ENCODE measurements around the gene CSRNP3.

The CSRNP3 gene

DNA sequence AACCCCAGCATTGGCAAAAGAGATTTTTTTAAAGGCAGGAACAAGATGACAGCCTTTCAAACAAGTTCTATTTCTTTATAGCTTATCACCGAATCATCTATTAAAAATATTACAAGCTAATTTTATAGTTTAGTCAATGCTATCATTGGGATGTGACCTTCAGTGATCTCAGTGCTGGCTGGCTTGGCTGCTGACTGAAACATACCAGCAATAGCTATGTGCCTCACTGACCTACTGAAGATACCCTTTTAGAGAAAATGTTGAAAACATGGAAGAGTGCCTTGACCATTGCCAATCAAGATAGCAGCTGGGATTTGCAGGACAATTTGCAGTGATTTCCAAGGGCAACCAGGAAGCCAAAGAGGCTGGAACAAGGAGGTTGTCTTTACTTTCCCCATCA is 44.0 kb downstream of the CSRNP3 start:
- TF ChIP-seq SIN3A (IDR thresholded peaks at IDR 0.05; ENCODE audit: borderline replicate concordance, insufficient read depth, low read length) (no peak), POLR2AphosphoS5 (IDR thresholded peaks at IDR 0.05; ENCODE audit: low read depth, low read length) (no peak), TAF1 (IDR thresholded peaks at IDR 0.05; ENCODE audit: borderline replicate concordance, insufficient read depth, low read length) (no peak), FOXP2 (optimal IDR thresholded peaks at IDR 0.05; ENCODE audit: borderline replicate concordance, extremely low read depth, extremely low read length, insufficient read depth) (no peak), REST (IDR thresholded peaks at IDR 0.05; ENCODE audit: insufficient read depth in 1 of 2, low read depth in 2 of 2, low read length in 2 of 2) (no peak)

DNA sequence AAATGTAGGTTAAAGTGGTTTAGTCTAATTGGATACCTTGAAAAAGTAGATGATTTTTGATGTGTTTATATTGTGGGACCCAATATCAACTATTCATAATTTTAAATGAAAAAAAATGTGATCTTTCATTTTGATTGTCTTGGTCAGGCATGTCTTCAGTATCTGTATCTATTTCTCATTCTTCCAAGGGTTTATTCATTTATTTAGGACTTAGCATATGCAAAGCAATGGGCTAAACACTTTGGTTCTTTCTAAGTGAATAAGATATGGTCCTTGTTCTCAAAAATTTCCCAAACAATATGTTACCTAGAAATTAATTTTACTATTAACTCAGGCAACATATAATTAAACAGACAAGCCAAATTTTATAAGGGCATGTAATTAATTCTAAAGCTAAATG is 49.1 kb downstream of the CSRNP3 start:
- TF ChIP-seq POLR2AphosphoS5 (IDR thresholded peaks at IDR 0.05; ENCODE audit: low read depth, low read length) (no peak), SIN3A (IDR thresholded peaks at IDR 0.05; ENCODE audit: borderline replicate concordance, insufficient read depth, low read length) (no peak), TAF1 (IDR thresholded peaks at IDR 0.05; ENCODE audit: borderline replicate concordance, insufficient read depth, low read length) (no peak), FOXP2 (optimal IDR thresholded peaks at IDR 0.05; ENCODE audit: borderline replicate concordance, extremely low read depth, extremely low read length, insufficient read depth) (no peak), REST (IDR thresholded peaks at IDR 0.05; ENCODE audit: insufficient read depth in 1 of 2, low read depth in 2 of 2, low read length in 2 of 2) (no peak)

DNA sequence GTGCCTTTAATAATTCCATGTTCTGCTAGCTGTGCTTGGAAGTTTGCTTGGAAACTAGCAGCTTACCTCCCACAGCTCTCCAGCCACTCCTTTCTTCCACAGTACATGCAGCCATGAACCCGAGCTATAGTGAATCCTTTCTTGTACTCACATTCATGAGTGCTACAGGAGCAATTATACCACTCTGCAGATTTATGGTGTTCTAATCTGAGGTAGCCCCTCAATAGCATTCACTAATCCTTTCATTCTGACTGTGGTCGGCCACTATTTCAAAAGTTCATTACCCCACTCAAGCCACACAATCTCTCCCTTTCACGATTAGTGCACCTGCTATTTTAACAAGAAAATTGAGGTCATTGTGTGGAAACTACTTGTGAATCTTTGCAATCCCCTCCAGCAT is 53.2 kb downstream of the CSRNP3 start:
- TF ChIP-seq SIN3A (IDR thresholded peaks at IDR 0.05; ENCODE audit: borderline replicate concordance, insufficient read depth, low read length) (no peak), TAF1 (IDR thresholded peaks at IDR 0.05; ENCODE audit: borderline replicate concordance, insufficient read depth, low read length) (no peak), POLR2AphosphoS5 (IDR thresholded peaks at IDR 0.05; ENCODE audit: low read depth, low read length) (no peak), REST (IDR thresholded peaks at IDR 0.05; ENCODE audit: insufficient read depth in 1 of 2, low read depth in 2 of 2, low read length in 2 of 2) (no peak), FOXP2 (optimal IDR thresholded peaks at IDR 0.05; ENCODE audit: borderline replicate concordance, extremely low read depth, extremely low read length, insufficient read depth) (no peak)

- TF ChIP-seq FOXP2 (optimal IDR thresholded peaks at IDR 0.05; ENCODE audit: borderline replicate concordance, extremely low read depth, extremely low read length, insufficient read depth) (no peak), POLR2AphosphoS5 (IDR thresholded peaks at IDR 0.05; ENCODE audit: low read depth, low read length) (no peak), TAF1 (IDR thresholded peaks at IDR 0.05; ENCODE audit: borderline replicate concordance, insufficient read depth, low read length) (no peak), REST (IDR thresholded peaks at IDR 0.05; ENCODE audit: insufficient read depth in 1 of 2, low read depth in 2 of 2, low read length in 2 of 2) (no peak), SIN3A (IDR thresholded peaks at IDR 0.05; ENCODE audit: borderline replicate concordance, insufficient read depth, low read length) (no peak)
These were observed 55.2 kb downstream of the CSRNP3 start for GRCh38 chr2:165524720-165525119.

DNA sequence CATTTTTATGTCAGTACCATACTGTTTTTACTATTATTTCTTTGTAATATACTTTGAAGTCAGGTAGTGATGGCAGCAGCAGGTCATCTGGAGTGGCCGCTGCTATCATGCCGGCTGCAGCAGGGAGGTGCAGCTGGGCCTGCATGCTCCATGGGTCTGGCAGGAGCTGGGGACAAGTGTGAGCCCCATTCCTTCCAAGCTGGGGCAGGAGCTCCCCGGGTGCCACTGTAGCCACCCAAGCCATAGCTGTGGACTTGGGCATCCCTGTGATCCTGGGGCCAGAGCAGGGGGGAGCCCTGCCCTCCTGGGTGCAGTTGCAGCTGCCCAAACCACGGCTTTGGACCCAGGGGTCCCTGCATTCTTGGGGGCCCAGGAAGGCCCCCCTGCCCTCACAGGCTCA is 59.2 kb downstream of the CSRNP3 start:
- no peak for TF ChIP-seq FOXP2 (optimal IDR thresholded peaks at IDR 0.05; ENCODE audit: borderline replicate concordance, extremely low read depth, extremely low read length, insufficient read depth)
- no peak for TF ChIP-seq POLR2AphosphoS5 (IDR thresholded peaks at IDR 0.05; ENCODE audit: low read depth, low read length)
- TF ChIP-seq TAF1 (IDR thresholded peaks at IDR 0.05; ENCODE audit: borderline replicate concordance, insufficient read depth, low read length), result no peak
- no peak for TF ChIP-seq SIN3A (IDR thresholded peaks at IDR 0.05; ENCODE audit: borderline replicate concordance, insufficient read depth, low read length)
- no peak for TF ChIP-seq REST (IDR thresholded peaks at IDR 0.05; ENCODE audit: insufficient read depth in 1 of 2, low read depth in 2 of 2, low read length in 2 of 2)
